NCI-H128 (cell line): ENCODE data around the gene HSPE1.
"Not testable (repeated sequence)": the region's sequence is repeated elsewhere in the genome, so short reads cannot be mapped to it uniquely, and the experiment has no call there.

ENCODE experiments used
- DNase-seq: peaks from one replicate; lab custom pipeline; 2025; ENCODE audit not compliant: unreplicated experiment; lab: John Stamatoyannopoulos, UW

The HSPE1 gene

GRCh38 chr2:197498235-197498936, 1.8 kb upstream of the HSPE1 start:
- DNase-seq, result no peak

GRCh38 chr2:197498937-197499593, 1.1 kb upstream of the HSPE1 start:
- peak; percentile 12 for DNase-seq

GRCh38 chr2:197500503-197501131, 438 bp downstream of the HSPE1 start:
- no peak for DNase-seq

- DNase-seq, result no peak
Observed at GRCh38 chr2:197502201-197502600, 2.0 kb downstream of the HSPE1 start.

GRCh38 chr2:197502685-197503084, 2.5 kb downstream of the HSPE1 start:
- DNase-seq, result no peak

GRCh38 chr2:197504000-197504399, 3.8 kb downstream of the HSPE1 start:
- DNase-seq, result no peak

GRCh38 chr2:197504512-197504911, 4.3 kb downstream of the HSPE1 start:
- DNase-seq, result no peak

GRCh38 chr2:197506658-197507057, 6.5 kb downstream of the HSPE1 start:
- DNase-seq, result no peak

- no peak for DNase-seq
Observed at GRCh38 chr2:197513915-197514314, 13.7 kb downstream of the HSPE1 start.

GRCh38 chr2:197514754-197515153, 14.6 kb downstream of the HSPE1 start:
- no peak for DNase-seq

- DNase-seq, result no peak
Observed at GRCh38 chr2:197515315-197515738, 15.1 kb downstream of the HSPE1 start.

GRCh38 chr2:197515739-197516392, 15.7 kb downstream of the HSPE1 start, which contains the start of gene MOB4:
TSS of gene MOB4 (plus strand) at chr2:197516066. CDS start at chr2:197516087, 21 bp downstream.
- DNase-seq, result peak; percentile 87

- no peak for DNase-seq
Observed at GRCh38 chr2:197516393-197516761, 16.2 kb downstream of the HSPE1 start.

- DNase-seq, result no peak
Observed at GRCh38 chr2:197517150-197517549, 17.0 kb downstream of the HSPE1 start.

- DNase-seq, result no peak
Observed at GRCh38 chr2:197538412-197538811, 38.2 kb downstream of the HSPE1 start.

- no peak for DNase-seq
Observed at GRCh38 chr2:197539734-197540133, 39.6 kb downstream of the HSPE1 start.

GRCh38 chr2:197543206-197543605, 43.0 kb downstream of the HSPE1 start:
- no peak for DNase-seq

GRCh38 chr2:197547163-197547900, 47.2 kb downstream of the HSPE1 start:
- DNase-seq, result no peak

GRCh38 chr2:197548582-197548981, 48.4 kb downstream of the HSPE1 start:
- no peak for DNase-seq

GRCh38 chr2:197551260-197551659, 51.1 kb downstream of the HSPE1 start:
- not testable (repeated sequence) for DNase-seq
